Smooth muscle cell (in vitro differentiated cells): ENCODE results near the gene ZBTB12. TPM values are rescaled to one million over a fixed set of nuclear protein-coding genes. Genes with fewer than 3 reads are reported as not detected.
A peak's percentile ranks its signal among the peaks of the same experiment; 100 is the strongest.

ENCODE experiments used
- DNase-seq: peaks from one replicate; lab custom pipeline; 2025; ENCODE audit not compliant: unreplicated experiment; lab: John Stamatoyannopoulos, UW
- H2AFZ ChIP-seq: fragments of 200-600 bp; sonication (generic); 2 replicates; pipeline ENCODE4 v1.6.0; 2016; ENCODE audit warnings: antibody characterized with exemption, low read depth, mild to moderate bottlenecking
- H3F3A ChIP-seq: fragments of 200-600 bp; sonication (generic); 2 replicates; pipeline ENCODE4 v1.6.0; 2017; ENCODE audit warnings: antibody characterized with exemption, low read depth
- H3K27ac ChIP-seq: fragments of 200-600 bp; sonication (generic); 2 replicates; pipeline ENCODE4 v1.5.1; 2016; ENCODE audit warnings: low read depth, mild to moderate bottlenecking
- H3K27me3 ChIP-seq: fragments of 200-600 bp; sonication (generic); 2 replicates; pipeline ENCODE4 v1.6.1; 2016; ENCODE audit warnings: low read depth, mild to moderate bottlenecking
- H3K36me3 ChIP-seq: fragments of 200-600 bp; sonication (generic); 2 replicates; pipeline ENCODE4 v1.5.1; 2016; ENCODE audit warnings: low read depth
- H3K4me1 ChIP-seq: fragments of 200-600 bp; sonication (generic); 2 replicates; pipeline ENCODE4 v1.5.1; 2016; ENCODE audit warnings: low read depth
- H3K4me2 ChIP-seq: fragments of 200-600 bp; sonication (generic); 2 replicates; pipeline ENCODE4 v1.6.0; 2016; ENCODE audit warnings: mild to moderate bottlenecking
- H3K4me3 ChIP-seq: fragments of 200-600 bp; sonication (generic); 2 replicates; pipeline ENCODE4 v1.5.1; 2016; ENCODE audit warnings: mild to moderate bottlenecking
- H3K79me2 ChIP-seq: fragments of 200-600 bp; sonication (generic); 2 replicates; pipeline ENCODE4 v1.6.0; 2016; ENCODE audit warnings: low read depth, mild to moderate bottlenecking
- H3K9ac ChIP-seq: fragments of 200-600 bp; sonication (generic); 2 replicates; pipeline ENCODE4 v1.6.0; 2016; ENCODE audit warnings: low read depth
- H3K9me3 ChIP-seq: fragments of 200-600 bp; sonication (generic); replicated peaks from 2 replicates; pipeline ENCODE4 v1.5.1; 2016; ENCODE audit warnings: low read depth
- H4K20me1 ChIP-seq: fragments of 200-600 bp; sonication (generic); 2 replicates; pipeline ENCODE4 v1.6.0; 2016; ENCODE audit warnings: low read depth
- WGBS: methylation state at CpG from one replicate; pipeline ENCODE4 v1.1.7; 2016; ENCODE audit warnings: low lambda C conversion rate; 5-methylcytosine and 5-hydroxymethylcytosine counted together
- polyA plus RNA-seq: library from polyadenylated mRNA; unstranded; fragments of >200 nt; fragmentation: Nextera tagmentation; extraction: Ambion mirVana; gene quantifications from 2 replicates; pipeline ENCODE4 v1.2.1, GENCODE V29; 2016
- total RNA-seq: library from RNA; depleted of rRNA; stranded (reverse); fragments of >200 nt; gene quantifications from 2 replicates; pipeline ENCODE4 v1.2.3, GENCODE V29; 2014
- TF ChIP-seq, protein P1 (sequence below): fragments of 200-600 bp; sonication (generic); IDR thresholded peaks from 2 replicates; pipeline ENCODE4 v1.5.1; 2017; ENCODE audit warnings: borderline replicate concordance, mild to moderate bottlenecking, antibody characterized with exemption; ENCODE audit not compliant: insufficient read depth, poor library complexity, severe bottlenecking

The ZBTB12 gene
- total and polyA plus RNA-seq, 2 experiments from 2014 or later = 0.04 TPM; not detected in 1

DNA sequence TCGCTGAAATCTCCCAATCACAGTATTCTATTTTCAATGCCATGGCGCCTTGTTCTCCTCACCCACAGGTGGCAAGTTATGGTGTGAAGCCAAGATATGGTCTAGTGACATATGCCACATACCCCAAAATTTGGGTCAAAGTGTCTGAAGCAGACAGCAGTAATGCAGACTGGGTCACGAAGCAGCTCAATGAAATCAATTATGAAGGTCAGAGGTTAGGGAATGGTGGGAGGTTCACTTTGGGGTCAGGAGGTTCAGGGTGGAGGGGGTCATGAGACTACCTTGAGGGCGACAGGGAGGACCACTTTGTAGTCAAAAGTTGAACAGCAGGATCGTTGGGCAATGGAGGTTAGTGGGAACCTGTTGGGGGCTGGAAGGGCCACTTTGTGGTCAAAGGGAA is 46.4 kb upstream of the ZBTB12 start:
- no peaks in the 10 kb centered on the region for H3K79me2 ChIP-seq
- H3K36me3 ChIP-seq = no peaks in the 10 kb centered on the region
- no peaks in the 10 kb centered on the region for H3K4me1 ChIP-seq
- WGBS = 96% methylated on average over 5 of the region's 5 CpGs
- TF ChIP-seq, protein P1, sequence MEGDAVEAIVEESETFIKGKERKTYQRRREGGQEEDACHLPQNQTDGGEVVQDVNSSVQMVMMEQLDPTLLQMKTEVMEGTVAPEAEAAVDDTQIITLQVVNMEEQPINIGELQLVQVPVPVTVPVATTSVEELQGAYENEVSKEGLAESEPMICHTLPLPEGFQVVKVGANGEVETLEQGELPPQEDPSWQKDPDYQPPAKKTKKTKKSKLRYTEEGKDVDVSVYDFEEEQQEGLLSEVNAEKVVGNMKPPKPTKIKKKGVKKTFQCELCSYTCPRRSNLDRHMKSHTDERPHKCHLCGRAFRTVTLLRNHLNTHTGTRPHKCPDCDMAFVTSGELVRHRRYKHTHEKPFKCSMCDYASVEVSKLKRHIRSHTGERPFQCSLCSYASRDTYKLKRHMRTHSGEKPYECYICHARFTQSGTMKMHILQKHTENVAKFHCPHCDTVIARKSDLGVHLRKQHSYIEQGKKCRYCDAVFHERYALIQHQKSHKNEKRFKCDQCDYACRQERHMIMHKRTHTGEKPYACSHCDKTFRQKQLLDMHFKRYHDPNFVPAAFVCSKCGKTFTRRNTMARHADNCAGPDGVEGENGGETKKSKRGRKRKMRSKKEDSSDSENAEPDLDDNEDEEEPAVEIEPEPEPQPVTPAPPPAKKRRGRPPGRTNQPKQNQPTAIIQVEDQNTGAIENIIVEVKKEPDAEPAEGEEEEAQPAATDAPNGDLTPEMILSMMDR = no peak
- H3K9ac ChIP-seq = no peak overlapping the region
- no peak overlapping the region for H3K4me2 ChIP-seq
- H2AFZ ChIP-seq = no peak overlapping the region
- peaks cover 6% of the 10 kb centered on the region for H3F3A ChIP-seq
- H3K27ac ChIP-seq = no peak overlapping the region
- no peak overlapping the region for H3K4me3 ChIP-seq
- H3K27me3 ChIP-seq = peaks cover 18% of the 10 kb centered on the region
- no peaks in the 10 kb centered on the region for H3K9me3 ChIP-seq
- H4K20me1 ChIP-seq = no peaks in the 10 kb centered on the region
- no peak for DNase-seq

DNA sequence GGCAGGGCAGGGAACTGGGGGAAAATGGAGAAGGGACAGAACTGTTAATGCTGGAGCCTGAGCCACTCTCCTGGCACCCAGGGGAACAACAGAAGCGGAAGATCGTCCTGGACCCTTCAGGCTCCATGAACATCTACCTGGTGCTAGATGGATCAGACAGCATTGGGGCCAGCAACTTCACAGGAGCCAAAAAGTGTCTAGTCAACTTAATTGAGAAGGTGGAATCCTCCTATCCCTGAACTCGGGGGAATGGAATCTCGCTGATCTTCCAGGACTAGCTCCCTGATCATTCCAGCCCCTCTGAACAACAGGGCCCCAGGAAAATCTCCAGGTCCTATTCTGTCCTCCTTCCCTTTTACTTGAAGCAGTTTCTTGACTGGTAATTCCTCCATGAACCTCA is 46.0 kb upstream of the ZBTB12 start:
- H3K36me3 ChIP-seq = no peaks in the 10 kb centered on the region
- no peak overlapping the region for H3K4me3 ChIP-seq
- 90% methylated on average over 4 of the region's 4 CpGs for WGBS
- peaks cover 5% of the 10 kb centered on the region for H3F3A ChIP-seq
- H2AFZ ChIP-seq = no peak overlapping the region
- no peaks in the 10 kb centered on the region for H3K4me1 ChIP-seq
- TF ChIP-seq, protein P1 = no peak
- H3K9me3 ChIP-seq = no peaks in the 10 kb centered on the region
- no peaks in the 10 kb centered on the region for H3K79me2 ChIP-seq
- H3K27me3 ChIP-seq = peaks cover 18% of the 10 kb centered on the region
- no peak for DNase-seq
- no peak overlapping the region for H3K9ac ChIP-seq
- H3K4me2 ChIP-seq = no peak overlapping the region
- no peaks in the 10 kb centered on the region for H4K20me1 ChIP-seq
- no peak overlapping the region for H3K27ac ChIP-seq

DNA sequence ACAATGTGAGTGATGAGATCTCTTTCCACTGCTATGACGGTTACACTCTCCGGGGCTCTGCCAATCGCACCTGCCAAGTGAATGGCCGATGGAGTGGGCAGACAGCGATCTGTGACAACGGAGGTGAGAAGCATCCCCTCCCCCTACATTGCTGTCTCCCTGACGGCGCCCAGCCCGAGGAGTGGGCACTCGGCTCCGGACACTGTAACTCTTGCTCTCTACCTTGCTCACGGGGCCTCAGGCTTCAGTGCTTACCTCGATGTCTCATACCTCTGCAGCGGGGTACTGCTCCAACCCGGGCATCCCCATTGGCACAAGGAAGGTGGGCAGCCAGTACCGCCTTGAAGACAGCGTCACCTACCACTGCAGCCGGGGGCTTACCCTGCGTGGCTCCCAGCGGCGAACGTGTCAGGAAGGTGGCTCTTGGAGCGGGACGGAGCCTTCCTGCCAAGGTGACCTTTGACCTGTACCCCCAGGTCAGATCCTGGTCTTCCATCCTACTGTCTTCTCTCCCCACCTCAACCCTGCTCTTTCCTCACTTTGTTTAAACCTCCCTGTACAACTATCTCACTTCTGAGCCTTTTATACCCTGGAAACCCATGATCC is 45.3 kb upstream of the ZBTB12 start:
- Histone ChIP-seq H2AFZ (no peak overlapping the region), H3K4me2 (no peak overlapping the region), H3K4me1 (no peaks in the 10 kb centered on the region), H3K36me3 (no peaks in the 10 kb centered on the region), H3K79me2 (no peaks in the 10 kb centered on the region), H3K27me3 (peaks cover 18% of the 10 kb centered on the region), H3K4me3 (no peak overlapping the region), H3K27ac (no peak overlapping the region), H3K9me3 (no peaks in the 10 kb centered on the region), H3F3A (no peaks in the 10 kb centered on the region), H4K20me1 (no peaks in the 10 kb centered on the region), H3K9ac (no peak overlapping the region)
- WGBS = 86% methylated on average over 24 of the region's 24 CpGs
- DNase-seq = no peak
- TF ChIP-seq, protein P1 = no peak

DNA sequence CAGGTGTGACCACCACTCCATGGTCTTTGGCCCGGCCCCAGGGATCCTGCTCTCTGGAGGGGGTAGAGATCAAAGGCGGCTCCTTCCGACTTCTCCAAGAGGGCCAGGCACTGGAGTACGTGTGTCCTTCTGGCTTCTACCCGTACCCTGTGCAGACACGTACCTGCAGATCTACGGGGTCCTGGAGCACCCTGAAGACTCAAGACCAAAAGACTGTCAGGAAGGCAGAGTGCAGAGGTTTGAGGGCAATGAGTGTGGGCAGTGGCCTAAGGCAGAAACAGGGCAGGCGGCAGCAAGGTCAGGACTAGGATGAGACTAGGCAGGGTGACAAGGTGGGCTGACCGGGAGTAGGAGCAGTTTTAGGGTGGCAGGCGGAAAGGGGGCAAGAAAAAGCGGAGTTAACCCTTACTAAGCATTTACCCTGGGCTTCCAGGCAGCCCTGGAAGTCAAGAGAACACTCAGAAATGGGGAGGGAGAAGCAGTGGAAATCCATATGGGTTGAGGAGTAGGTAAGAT is 44.5 kb upstream of the ZBTB12 start:
- no peaks in the 10 kb centered on the region for H3F3A ChIP-seq
- no peak for DNase-seq
- no peak overlapping the region for H2AFZ ChIP-seq
- 82% methylated on average over 11 of the region's 11 CpGs for WGBS
- H3K4me2 ChIP-seq = no peak overlapping the region
- H3K27me3 ChIP-seq = peaks cover 18% of the 10 kb centered on the region
- H3K9me3 ChIP-seq = no peaks in the 10 kb centered on the region
- H3K36me3 ChIP-seq = no peaks in the 10 kb centered on the region
- H3K9ac ChIP-seq = no peak overlapping the region
- no peak overlapping the region for H3K27ac ChIP-seq
- H3K4me1 ChIP-seq = no peaks in the 10 kb centered on the region
- H4K20me1 ChIP-seq = no peaks in the 10 kb centered on the region
- peak overlapping the region; percentile 24 for H3K4me3 ChIP-seq
- TF ChIP-seq, protein P1 = no peak
- H3K79me2 ChIP-seq = no peaks in the 10 kb centered on the region
